KMS-11 (cell line): ENCODE data around the gene KCNJ6.

Experiments used
- H2AFZ ChIP-seq: fragments of 200-600 bp; sonication (generic); 2 replicates; pipeline ENCODE4 v1.6.1; 2016; ENCODE audit warnings: antibody characterized with exemption, mixed run types, low read depth
- H3K27ac ChIP-seq: fragments of 200-600 bp; sonication (generic); 2 replicates; pipeline ENCODE4 v1.6.1; 2016; ENCODE audit warnings: mild to moderate bottlenecking, mixed run types
- H3K27me3 ChIP-seq: fragments of 200-600 bp; sonication (generic); 2 replicates; pipeline ENCODE4 v1.6.1; 2017; ENCODE audit warnings: mild to moderate bottlenecking, low read depth, mixed run types, moderate library complexity; ENCODE audit not compliant: insufficient read depth
- H3K36me3 ChIP-seq: fragments of 200-600 bp; sonication (generic); 2 replicates; pipeline ENCODE4 v1.6.1; 2017; ENCODE audit warnings: mild to moderate bottlenecking, mixed run types; ENCODE audit not compliant: insufficient read depth
- H3K4me1 ChIP-seq: fragments of 200-600 bp; sonication (generic); 2 replicates; pipeline ENCODE4 v1.6.1; 2016; ENCODE audit warnings: mild to moderate bottlenecking, low read depth, mixed run types; ENCODE audit not compliant: poor library complexity, severe bottlenecking
- H3K4me2 ChIP-seq: fragments of 200-600 bp; sonication (generic); 2 replicates; pipeline ENCODE4 v1.7.0; 2016; ENCODE audit warnings: mild to moderate bottlenecking, mixed run types
- H3K4me3 ChIP-seq: fragments of 200-600 bp; sonication (generic); IDR thresholded peaks from 2 replicates; pipeline ENCODE4 v1.6.1; 2017; ENCODE audit warnings: low read depth, low read length, mixed read lengths; ENCODE audit not compliant: insufficient read depth
- H3K79me2 ChIP-seq: fragments of 200-600 bp; sonication (generic); 2 replicates; pipeline ENCODE4 v1.6.1; 2016; ENCODE audit warnings: low read depth, mixed run types; ENCODE audit not compliant: insufficient read depth
- H3K9ac ChIP-seq: fragments of 200-600 bp; sonication (generic); 2 replicates; pipeline ENCODE4 v1.6.1; 2016; ENCODE audit warnings: mild to moderate bottlenecking, mixed run types
- H4K20me1 ChIP-seq: fragments of 200-600 bp; sonication (generic); 2 replicates; pipeline ENCODE4 v1.6.1; 2016; ENCODE audit warnings: mild to moderate bottlenecking, mixed run types; ENCODE audit not compliant: insufficient read depth
- TF ChIP-seq, protein P1 (sequence below): fragments of 200-600 bp; sonication (generic); conservative IDR thresholded peaks from 2 replicates; pipeline ENCODE4 v1.6.1; 2017; ENCODE audit warnings: low read depth, mild to moderate bottlenecking, antibody characterized with exemption, low read length, moderate library complexity, mixed read lengths

KCNJ6 gene

GRCh38 chr21:37683396-37684114 is 232.7 kb downstream of the KCNJ6 start:
- Histone ChIP-seq H3K4me1 (no peaks in the 10 kb centered on the region), H3K27ac (no peak overlapping the region), H4K20me1 (no peaks in the 10 kb centered on the region), H3K79me2 (no peaks in the 10 kb centered on the region), H3K4me2 (no peak overlapping the region), H3K9ac (no peak overlapping the region), H3K36me3 (no peaks in the 10 kb centered on the region), H3K27me3 (no peaks in the 10 kb centered on the region), H3K4me3 (no peak overlapping the region), H2AFZ (no peak overlapping the region)
- TF ChIP-seq, protein P1, sequence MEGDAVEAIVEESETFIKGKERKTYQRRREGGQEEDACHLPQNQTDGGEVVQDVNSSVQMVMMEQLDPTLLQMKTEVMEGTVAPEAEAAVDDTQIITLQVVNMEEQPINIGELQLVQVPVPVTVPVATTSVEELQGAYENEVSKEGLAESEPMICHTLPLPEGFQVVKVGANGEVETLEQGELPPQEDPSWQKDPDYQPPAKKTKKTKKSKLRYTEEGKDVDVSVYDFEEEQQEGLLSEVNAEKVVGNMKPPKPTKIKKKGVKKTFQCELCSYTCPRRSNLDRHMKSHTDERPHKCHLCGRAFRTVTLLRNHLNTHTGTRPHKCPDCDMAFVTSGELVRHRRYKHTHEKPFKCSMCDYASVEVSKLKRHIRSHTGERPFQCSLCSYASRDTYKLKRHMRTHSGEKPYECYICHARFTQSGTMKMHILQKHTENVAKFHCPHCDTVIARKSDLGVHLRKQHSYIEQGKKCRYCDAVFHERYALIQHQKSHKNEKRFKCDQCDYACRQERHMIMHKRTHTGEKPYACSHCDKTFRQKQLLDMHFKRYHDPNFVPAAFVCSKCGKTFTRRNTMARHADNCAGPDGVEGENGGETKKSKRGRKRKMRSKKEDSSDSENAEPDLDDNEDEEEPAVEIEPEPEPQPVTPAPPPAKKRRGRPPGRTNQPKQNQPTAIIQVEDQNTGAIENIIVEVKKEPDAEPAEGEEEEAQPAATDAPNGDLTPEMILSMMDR, result no peak

GRCh38 chr21:37682966-37683365 is 233.3 kb downstream of the KCNJ6 start:
- H3K4me1 ChIP-seq, result no peaks in the 10 kb centered on the region
- no peak overlapping the region for H3K4me2 ChIP-seq
- H3K27ac ChIP-seq, result no peak overlapping the region
- H2AFZ ChIP-seq, result no peak overlapping the region
- H3K9ac ChIP-seq, result no peak overlapping the region
- H3K79me2 ChIP-seq, result no peaks in the 10 kb centered on the region
- H3K36me3 ChIP-seq, result no peaks in the 10 kb centered on the region
- no peaks in the 10 kb centered on the region for H3K27me3 ChIP-seq
- TF ChIP-seq, protein P1, result no peak
- H4K20me1 ChIP-seq, result no peaks in the 10 kb centered on the region
- no peak overlapping the region for H3K4me3 ChIP-seq

- no peak overlapping the region for H3K9ac ChIP-seq
- H4K20me1 ChIP-seq, result no peaks in the 10 kb centered on the region
- no peaks in the 10 kb centered on the region for H3K27me3 ChIP-seq
Measured at GRCh38 chr21:37677006-37677405, 239.3 kb downstream of the KCNJ6 start.

GRCh38 chr21:37675202-37675801 is 241.0 kb downstream of the KCNJ6 start:
- Histone ChIP-seq H3K4me1 (no peaks in the 10 kb centered on the region), H2AFZ (peak overlapping the region; percentile 35; the same call in 1 of the 2 replicates), H3K27ac (no peak overlapping the region), H3K36me3 (no peaks in the 10 kb centered on the region), H3K79me2 (no peaks in the 10 kb centered on the region), H3K27me3 (no peaks in the 10 kb centered on the region), H4K20me1 (no peaks in the 10 kb centered on the region), H3K4me3 (no peak overlapping the region), H3K4me2 (peak overlapping the region; percentile 25; the same call in 1 of the 2 replicates), H3K9ac (no peak overlapping the region)
- TF ChIP-seq, protein P1, result peak; percentile 79

More at GRCh38 chr21:37677006-37677405, 239.3 kb downstream of the KCNJ6 start:
- Histone ChIP-seq H3K36me3 (no peaks in the 10 kb centered on the region), H3K4me1 (no peaks in the 10 kb centered on the region), H3K4me2 (no peak overlapping the region), H3K27ac (no peak overlapping the region), H3K79me2 (no peaks in the 10 kb centered on the region), H3K4me3 (no peak overlapping the region), H2AFZ (no peak overlapping the region)
- TF ChIP-seq, protein P1, result no peak
